Stimulated activated CD8-positive, alpha-beta memory T cell treated with anti-CD3 and anti-CD28 coated beads, Interleukin-4, amount 100 ng/mL, for 4 hours (primary cell): ENCODE results near the gene DNAH6.

ENCODE experiments used
- DNase-seq, 2 donors: peaks; one replicate each; pipeline ENCODE4 v3.0.0-alpha.2; 2020; ENCODE audit warnings: low read depth in 2 of 2, low spot score in 1 of 2

DNAH6 gene

DNA sequence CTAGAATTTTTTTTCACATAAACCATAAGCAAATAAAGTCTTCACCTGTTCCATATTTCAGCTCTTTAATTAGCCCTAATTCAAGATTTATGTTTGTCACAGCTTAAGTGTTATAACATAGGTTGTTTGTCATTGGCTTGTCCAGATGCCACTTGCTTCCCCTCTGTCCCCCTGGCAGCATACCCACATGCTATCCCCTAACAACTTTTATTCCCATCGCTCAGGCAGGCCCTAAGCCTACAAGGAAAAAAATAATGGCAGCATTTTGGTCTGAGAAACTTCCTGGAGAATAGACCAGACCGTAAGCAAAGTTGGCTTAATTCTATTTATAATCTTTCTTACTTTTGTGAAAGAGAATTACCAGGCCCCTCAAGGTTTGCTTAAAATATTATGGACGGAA, 173.9 kb downstream of the DNAH6 start:
- no peak for DNase-seq

DNA sequence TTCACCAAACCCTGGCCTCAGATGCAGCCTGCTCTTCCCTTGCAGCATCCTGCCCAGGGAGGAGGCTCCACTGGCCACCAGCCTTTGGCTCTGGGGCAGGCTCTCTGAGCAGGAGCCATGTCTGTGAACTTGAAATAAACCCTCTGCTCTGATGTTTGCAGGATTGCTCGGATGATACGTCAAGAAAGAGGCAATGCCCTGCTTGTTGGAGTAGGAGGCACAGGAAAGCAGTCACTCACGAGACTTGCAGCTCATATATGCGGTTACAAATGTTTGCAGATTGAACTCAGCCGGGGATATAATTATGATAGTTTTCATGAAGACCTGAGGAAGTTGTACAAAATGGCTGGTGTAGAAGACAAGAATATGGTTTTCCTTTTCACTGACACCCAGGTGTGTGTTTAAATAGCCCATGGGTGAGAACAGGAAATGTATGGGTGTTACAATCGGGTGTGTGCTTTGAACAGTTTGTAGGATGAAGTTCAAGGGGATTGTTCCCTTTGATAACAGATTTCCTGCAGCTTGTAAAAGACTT, 177.9 kb downstream of the DNAH6 start:
- no peak for DNase-seq

DNA sequence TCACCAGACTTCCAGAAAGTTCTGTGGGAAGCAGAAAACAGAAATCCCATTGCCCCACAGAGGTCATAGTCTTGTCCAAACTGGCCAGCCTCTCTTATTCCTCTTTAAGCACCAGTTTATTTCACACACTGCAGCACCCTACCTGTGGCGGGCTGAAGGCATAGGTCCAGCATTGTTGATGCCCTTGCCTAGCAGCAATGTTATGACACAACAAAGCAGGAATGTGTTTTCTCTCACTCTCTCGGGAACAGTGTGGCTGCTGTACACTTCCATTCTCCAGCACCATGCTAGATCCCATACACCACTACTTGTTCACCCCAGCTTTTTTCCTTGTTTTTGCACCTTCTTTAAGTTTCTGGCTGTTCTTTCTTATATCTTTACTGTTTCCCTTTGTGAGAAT, 181.6 kb downstream of the DNAH6 start:
- DNase-seq, result no peak

DNA sequence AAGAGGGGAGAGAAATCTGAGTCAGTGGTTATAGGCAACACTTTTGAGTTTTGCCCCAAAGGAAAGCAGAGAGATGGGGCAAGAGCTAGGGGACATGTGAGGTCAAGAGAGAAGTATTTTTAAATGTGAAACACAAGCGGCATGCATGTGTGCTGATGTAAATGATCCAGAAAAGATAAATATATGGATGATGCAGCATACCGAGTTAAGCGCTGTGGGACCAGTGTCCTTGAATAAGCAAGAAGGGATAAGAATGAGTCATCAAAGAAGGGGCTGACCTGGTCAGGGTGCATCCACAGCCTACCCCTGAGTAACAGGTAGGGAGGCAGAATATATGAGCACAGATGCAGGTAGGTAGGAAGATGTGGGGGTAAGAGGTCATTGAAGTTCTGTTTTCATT, 183.7 kb downstream of the DNAH6 start:
- DNase-seq, result no peak

DNA sequence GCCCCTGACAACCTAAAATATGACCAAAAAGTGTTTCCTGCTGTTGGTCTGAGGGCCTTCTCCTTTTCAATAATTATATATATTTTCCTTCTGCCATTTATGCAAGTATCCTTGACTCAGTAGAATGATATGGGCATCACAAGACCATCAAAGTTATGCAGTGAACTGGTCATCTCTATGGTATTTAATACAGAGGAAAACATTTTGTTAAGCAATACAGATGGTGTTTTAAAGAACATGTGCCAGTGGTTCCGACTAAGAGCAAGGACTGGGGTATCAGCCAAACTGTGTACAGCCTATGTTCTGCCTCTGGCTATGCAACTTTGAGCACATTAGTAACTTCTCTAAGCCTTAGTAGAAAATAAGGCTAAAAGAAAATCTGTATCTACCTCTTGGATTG, 185.6 kb downstream of the DNAH6 start:
- no peak for DNase-seq

DNA sequence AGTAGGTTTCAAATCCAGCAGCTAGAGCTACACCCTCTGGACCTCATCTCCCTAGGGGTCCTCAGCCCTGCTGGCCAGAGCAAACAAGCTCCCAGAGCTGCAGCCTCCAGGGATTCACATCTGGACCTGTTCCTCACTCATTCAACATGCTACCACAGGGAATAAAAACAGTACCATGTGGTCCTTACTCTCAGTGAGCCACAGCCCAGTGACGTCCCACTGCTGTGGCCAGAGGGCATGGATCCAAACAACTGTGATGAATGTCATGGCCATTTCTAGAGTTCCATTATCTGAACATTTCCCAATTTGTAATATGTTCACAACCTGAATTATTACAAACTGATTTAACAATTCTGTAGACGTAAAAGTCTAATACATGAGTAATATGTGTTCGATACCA, 186.6 kb downstream of the DNAH6 start:
- DNase-seq, result no peak

DNA sequence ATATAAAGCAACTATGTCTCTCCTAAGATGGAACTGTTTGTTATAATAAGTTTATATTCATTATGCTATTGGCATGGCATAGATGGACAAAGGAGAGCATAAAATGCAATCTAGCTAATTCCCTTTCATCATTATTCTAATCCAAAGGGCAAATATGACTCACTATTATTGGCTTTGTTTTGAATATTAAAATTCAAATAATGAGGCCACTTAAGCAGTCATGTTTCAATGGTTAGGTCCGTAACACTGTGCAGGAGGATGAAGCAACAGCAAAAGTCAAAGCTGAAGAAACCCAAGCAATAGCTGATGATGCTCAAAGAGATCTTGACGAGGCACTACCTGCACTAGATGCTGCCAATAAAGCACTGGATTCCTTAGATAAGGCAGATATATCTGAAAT, 187.5 kb downstream of the DNAH6 start:
- DNase-seq, result no peak

DNA sequence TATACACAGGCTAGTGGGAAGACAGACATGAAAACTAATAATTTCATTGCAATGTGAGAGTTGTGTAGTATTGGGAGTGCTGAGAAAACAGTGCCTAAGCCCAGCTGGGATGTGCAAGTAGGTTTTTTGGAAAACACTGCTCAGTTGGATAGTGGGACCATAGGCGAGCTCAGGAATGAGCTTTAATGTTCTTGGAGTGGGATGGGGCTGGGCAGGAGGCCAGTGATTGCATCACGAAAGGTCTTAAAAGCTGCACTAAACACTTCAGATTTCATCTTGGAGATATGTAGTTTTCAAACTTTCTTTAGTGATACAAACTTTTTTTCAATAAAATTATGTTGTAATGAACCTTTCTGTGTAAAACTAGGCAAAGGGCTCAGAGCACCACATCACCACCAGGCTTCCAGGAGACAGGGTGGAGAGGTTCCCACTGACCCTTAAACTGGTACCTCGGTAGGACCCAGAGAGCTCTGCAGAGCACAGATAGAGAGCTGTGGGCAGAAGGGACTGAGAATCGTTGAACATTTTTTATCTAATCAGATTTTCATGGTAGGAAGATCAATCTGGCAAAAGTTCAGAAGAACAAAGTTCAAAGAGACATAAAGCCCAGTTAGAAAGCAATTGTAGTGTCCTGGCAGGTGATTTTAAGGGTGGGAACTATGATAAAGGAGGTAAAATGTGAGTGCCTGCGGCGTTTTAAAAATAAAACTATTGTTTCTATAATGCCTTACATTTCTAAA, 188.4 kb downstream of the DNAH6 start:
- DNase-seq, result no peak

DNA sequence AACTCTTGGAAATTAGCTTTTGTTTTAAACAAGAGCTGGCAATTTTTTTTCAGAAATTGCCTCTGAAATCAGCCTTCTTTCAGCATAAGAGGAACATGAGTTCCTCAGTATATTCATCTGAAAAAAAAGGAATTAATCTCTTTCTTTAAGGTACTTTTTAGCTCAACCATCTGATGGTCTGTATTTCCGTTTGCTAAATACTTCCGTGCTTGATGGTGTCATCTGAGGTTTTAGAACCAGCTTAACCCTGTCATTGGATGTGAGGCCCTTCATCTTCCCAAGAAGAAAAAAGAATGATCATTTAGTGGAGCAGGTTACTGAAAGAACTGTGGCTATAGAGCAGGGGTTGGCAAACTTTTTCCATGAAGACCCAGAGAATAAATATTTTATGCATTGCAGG, 189.6 kb downstream of the DNAH6 start:
- no peak for DNase-seq

DNA sequence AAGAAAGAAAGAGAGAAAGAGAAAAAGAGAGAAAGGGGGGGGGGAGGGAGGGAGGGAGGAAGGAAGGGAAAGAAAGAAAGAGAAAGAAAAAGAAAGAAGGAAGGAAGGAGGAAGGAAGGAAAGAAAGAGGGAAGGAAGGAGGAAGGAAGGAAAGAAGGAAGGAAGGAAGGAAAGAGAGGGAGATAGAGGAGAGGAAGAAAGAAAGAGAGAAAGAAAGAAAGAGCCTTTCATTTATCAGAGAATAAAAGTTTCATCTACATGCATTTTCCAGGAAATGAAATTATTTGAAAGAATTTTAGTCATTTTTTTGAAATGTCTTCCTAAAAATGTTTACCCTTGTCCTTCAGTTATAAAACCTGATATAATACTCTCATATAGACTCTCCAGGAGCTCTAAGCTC, 192.1 kb downstream of the DNAH6 start:
- no peak for DNase-seq

DNA sequence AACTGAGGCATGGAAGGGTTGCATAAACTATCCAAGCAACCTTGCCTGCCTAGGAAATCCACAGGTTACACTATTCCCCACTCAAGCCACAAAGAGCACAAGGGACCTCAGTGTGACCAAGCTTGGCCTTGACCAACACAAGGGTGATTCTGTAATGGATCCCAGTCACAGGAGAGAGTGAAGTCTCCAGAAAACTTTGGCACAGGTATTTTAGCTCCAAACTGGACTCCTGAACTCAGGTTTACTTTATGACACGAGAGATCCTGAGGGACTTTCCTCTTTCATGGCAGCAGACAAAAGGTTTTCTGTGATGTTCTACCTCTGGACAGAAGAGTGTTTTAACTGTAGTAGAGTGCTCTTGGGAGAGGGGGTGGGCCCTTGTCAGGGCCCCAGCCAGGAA, 195.4 kb downstream of the DNAH6 start:
- DNase-seq, result no peak

DNA sequence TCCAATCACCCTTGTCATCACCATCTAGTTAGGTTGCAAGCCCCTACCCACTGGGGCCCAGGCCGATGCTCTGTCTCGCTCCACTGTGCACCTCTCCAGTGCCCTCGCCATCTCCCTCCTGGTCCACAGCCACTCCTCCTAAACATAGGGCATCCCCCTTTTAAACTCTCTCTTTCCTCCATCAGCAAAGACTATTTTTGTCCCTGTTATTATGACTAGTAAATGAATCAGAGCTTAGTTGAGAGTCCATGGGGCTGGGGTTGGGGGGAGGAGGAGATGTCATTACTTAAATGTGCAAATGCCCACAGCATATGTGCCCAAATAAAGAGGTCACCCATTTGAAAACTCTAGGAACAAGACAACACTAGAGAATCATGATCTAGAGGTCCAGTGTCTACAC, 197.1 kb downstream of the DNAH6 start:
- no peak for DNase-seq

DNA sequence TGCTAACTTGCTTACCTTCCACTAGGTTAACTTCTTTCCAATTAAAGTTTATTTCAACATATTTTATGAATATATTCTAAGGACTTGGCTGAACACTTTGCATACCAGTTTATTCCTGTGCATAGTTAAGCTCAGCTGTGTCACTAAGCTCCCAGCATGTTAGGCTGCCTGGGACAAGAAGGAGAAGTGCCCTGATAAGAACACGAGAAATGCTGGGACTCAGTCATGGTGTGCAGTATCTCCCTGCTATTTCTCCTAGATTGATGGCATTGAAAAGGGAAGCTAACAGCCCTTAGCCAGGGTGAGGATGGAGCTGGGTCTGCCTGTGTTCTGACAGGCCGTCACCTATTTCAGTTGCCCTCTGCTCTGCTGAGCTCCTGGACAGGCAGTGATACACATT, 200.3 kb downstream of the DNAH6 start:
- DNase-seq, result no peak

DNA sequence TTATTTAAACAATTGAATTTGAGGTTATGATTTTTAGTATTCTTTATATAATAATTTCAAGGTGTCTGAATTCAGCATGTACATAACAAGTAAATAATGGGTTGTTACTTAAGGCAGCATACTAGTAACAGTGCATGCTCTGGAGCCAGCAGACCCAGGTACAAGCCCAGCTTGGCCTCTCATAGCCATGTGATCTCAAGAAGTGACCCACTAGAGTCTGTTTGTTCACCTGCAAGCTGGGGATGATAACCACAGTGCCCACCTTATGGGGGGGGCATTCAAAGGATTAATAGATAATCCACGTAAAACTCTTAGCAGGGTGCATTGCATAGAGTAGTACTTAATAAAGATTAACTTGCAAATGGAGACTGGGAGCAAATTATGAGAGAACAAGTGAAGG, 201.0 kb downstream of the DNAH6 start:
- DNase-seq, result no peak

DNA sequence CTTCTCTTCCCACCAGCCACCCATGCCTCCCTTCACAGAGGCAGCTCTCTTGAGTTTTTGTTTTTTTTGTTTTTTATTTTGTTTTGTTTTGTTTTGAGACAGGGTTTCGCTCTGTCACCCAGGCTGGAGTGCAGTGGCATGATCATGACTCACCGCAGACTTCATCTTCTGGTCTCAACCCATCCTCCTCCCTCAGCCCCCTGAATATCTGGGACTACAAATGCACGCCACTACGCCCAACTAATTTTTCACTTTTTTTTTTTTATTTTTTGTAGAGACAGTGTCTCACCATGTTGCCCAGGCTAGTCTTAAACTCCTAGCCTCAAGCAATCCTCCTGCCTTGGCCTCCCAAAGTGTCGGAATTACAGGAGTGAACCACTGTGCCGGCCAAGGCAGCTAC, 203.1 kb downstream of the DNAH6 start:
- no peak for DNase-seq

DNA sequence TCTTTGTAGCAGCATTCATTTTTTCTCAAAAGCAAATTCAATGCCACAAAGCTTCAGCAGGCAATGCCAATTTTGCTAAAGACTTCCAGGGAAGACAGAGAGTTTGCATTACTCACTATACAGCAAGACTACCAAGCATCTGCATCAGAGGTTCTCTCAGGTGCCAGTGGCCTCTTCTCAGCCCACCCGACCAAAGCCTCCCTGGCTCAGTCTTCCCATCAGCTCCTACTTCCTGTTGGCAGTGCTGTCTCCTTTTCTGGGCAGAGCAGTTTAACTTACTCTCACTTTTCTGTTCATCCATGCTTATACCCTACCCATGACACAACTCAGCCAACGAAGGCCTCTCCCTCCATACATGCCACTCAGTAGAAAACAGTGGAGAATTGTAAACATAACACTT, 207.5 kb downstream of the DNAH6 start:
- no peak for DNase-seq

DNA sequence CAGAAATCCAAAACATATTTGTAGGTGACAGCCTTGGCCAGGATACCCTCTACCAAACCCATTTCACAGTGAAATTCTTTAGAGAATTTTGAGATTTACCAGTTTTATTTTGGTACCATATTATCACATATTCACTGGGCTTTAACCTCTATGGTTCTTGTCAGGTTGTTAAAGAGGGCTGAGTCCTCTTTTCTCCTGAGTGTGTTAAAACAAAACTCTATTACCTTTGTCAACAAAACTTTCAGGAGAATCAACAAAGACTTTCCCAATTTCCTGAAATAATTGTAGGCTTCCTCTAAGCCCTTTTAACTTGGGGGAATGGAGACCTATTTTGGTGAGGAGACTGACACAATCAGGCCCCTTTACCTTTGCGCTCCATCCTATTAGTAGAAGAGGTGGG, 209.4 kb downstream of the DNAH6 start:
- DNase-seq, result no peak

DNA sequence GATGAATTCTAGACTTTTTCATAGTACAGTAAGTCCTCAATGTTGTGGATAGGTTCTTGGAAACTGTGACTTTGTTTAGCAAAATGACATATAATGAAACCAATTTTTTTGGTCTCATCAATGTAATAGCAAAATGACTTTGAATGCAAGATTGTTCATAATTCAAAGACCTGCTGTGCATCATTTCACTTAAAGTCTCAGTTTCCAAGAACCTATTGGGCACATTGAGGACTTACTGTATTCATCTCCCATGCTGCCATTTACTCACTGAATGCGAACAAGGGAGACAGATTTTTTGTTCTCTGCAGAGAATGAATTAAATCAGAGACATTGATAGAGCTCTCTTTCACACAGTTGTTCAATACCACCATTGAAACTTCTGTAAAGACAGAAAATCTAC, 211.0 kb downstream of the DNAH6 start:
- no peak for DNase-seq

DNA sequence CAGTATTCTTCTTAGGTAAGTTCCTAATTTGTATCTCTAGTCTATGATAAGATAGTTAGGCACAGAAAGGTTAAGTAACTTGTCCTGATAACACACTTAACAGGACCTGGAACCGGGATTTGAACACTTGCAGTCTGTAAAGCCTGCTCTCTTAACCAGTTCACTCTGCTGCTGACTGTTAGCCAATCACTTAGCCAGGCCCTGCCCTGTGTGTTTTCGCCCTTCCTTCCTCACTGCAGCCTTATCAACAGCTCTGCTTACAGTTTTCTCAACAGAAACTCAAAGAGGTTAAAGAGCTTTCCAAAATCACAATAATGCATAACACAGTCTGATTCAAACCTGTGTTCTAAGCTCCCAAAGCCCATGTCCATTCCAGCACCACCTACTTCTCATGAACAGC, 212.9 kb downstream of the DNAH6 start:
- DNase-seq, result no peak

DNA sequence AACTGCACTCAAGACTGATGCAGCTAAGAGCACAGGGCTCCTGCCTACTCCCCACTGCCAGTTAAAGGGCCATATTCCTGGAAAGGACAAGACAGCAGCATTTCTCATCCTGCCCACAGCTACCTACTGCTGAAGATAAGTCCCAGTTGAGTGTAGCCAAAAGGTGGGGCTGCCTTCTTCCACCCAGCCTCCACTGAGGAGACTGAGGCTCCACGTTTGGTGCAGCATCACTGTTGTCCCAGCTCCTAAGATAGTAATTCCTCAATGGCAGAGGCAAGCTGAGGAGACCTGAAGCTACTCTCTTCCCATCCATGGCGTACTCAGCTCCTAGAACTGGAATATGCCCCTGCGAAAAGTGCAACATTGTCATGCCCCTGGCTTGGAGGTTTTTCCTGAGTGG, 214.9 kb downstream of the DNAH6 start:
- no peak for DNase-seq

DNA sequence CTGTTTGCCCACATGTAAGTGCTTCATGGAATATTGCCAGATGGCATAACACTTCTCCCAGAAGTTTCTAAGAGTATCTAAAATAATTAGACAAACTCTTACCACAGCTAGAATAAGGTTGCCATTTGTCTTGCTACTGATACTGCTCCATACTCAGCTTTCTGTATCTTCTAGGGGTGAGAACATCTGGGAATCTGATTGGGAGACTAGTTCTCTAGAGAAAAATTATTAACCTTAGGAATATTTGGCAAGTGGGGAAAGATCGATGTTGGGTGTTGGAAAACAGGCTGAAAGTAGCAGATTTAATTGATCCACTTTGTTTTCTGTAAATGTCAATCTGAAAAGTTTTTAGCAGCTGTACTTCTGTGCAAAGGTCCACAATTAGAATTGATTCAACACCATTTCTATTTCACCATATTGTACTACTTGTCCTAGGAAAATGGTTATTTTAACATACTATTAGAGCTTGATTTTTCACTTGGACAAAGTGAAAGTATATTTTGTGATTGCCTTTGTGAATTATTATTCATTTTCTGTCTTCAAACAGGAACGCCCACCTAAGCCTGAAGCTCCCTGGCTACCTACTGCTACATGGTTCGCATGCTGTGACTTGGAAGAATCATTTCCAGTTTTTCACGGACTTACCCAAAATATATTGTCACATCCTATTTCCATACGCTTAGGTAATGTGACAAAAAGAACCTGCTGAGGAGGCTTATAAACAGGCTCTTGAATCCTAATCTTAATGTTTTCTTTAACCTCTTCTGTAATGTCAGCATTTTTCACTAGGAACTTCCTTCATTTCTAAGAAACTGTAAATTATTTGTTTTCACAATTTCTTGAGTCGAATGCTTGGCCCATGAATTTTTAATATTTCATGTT, 216.8 kb downstream of the DNAH6 start:
- DNase-seq, result no peak

DNA sequence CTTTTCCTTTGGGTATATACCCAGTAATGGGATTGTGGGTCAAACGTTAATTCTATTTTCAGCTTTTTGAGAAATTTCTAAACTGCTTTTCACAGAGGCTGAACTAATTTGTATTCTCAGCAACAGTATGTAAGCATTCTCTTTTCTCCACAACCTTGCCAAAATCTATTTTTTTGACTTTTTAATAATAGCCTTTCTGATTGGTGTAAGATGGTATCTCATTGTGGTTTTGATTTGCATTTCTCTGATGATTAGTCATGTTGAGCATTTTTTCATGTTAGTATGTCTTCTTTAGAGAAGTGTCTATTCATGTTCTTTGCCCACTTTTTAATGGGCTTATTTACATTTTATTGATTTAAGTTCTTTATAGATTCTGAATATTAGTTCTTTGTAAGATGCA, 219.1 kb downstream of the DNAH6 start:
- no peak for DNase-seq
